ENCODE data around the gene BRWD1.
"Not testable (repeated sequence)": the region's sequence is repeated elsewhere in the genome, so short reads cannot be mapped to it uniquely, and the experiment has no call there.

The BRWD1 gene

GRCh38 chr21:39232861-39233291 is 80.6 kb downstream of the BRWD1 start:
- DNase-seq (ENCODE audit: low spot score), result no peak

DNA sequence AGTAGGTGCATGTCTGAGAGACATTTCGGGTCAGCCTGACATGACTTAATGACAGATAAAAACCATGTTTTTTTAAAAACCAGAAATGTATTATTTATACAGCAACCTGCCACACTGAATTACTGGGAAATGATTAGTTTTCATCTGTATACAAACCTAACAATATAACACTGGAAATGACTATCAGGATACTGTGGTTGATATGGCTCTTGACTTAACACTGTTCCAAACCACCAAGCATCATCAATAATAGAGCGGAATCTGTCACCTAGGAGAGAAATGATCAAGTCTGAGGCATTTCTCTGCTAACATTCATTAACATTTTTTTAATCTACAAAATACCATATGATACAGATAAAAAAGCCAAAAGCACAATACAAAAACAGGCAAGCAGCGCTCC is 88.5 kb downstream of the BRWD1 start:
- DNase-seq (ENCODE audit: low spot score), result no peak
- TF ChIP-seq, protein P1, sequence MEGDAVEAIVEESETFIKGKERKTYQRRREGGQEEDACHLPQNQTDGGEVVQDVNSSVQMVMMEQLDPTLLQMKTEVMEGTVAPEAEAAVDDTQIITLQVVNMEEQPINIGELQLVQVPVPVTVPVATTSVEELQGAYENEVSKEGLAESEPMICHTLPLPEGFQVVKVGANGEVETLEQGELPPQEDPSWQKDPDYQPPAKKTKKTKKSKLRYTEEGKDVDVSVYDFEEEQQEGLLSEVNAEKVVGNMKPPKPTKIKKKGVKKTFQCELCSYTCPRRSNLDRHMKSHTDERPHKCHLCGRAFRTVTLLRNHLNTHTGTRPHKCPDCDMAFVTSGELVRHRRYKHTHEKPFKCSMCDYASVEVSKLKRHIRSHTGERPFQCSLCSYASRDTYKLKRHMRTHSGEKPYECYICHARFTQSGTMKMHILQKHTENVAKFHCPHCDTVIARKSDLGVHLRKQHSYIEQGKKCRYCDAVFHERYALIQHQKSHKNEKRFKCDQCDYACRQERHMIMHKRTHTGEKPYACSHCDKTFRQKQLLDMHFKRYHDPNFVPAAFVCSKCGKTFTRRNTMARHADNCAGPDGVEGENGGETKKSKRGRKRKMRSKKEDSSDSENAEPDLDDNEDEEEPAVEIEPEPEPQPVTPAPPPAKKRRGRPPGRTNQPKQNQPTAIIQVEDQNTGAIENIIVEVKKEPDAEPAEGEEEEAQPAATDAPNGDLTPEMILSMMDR (IDR thresholded peaks at IDR 0.05; ENCODE audit: extremely low read depth, missing control alignments), result no peak

More at GRCh38 chr21:39232861-39233291, 80.6 kb downstream of the BRWD1 start:
- TF ChIP-seq, protein P1 (IDR thresholded peaks at IDR 0.05; ENCODE audit: extremely low read depth, missing control alignments), result no peak

DNA sequence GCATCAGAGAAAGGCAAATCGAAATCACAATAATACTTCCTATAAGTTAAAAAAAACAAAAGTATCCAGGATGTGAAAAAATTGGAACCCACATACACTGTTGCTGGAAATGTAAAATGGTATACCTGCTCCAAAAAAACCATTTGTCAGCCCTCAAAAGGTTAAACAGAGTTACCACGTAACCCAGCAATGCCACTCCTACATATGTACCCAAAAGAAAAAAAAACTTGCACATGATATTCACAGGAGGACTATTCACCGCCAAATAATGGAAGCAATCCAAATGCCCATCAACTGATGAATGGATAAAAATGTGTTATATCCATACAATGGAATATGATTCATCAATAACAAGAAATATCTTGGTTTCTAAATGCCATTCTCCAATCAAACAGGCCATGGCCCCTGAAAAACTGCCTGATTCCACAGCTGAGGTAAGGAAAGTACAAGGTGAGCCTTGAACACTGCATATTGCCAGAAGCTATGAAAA is 91.4 kb downstream of the BRWD1 start:
- no peak for DNase-seq (ENCODE audit: low spot score)
- TF ChIP-seq, protein P1 (IDR thresholded peaks at IDR 0.05; ENCODE audit: extremely low read depth, missing control alignments), result no peak

GRCh38 chr21:39221282-39221996 is 92.0 kb downstream of the BRWD1 start:
- TF ChIP-seq, protein P1 (IDR thresholded peaks at IDR 0.05; ENCODE audit: extremely low read depth, missing control alignments), result no peak
- DNase-seq (ENCODE audit: low spot score), result no peak

- DNase-seq (ENCODE audit: low spot score), result not testable (repeated sequence)
Observed at GRCh38 chr21:39220875-39221274, 92.6 kb downstream of the BRWD1 start.

DNA sequence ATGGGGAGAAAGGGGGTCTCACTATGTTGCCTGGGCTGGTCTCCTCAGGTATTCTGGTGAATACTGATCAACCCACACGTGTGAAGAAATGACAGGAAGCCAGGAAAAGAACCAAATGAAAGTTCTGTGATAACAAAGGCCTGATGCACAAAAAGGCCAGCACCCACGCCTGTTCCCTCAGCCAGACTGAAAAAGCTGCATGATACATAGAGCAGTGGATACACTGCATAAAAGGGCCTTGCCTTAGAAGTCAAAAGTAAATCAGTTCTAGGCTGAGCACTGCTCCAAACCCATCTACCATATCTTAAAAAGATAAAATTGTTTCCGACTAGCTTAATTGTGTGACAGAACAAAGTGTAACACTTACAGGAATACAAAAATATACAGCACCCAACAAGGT is 93.3 kb downstream of the BRWD1 start:
- TF ChIP-seq, protein P1 (IDR thresholded peaks at IDR 0.05; ENCODE audit: extremely low read depth, missing control alignments), result no peak
- no peak for DNase-seq (ENCODE audit: low spot score)

GRCh38 chr21:39218082-39218409 is 95.4 kb downstream of the BRWD1 start:
- TF ChIP-seq, protein P1 (IDR thresholded peaks at IDR 0.05; ENCODE audit: extremely low read depth, missing control alignments), result no peak
- no peak for DNase-seq (ENCODE audit: low spot score)
